Measurements from ENCODE around the gene HSD11B1.
A peak's percentile ranks its signal among the peaks of the same experiment; 100 is the strongest.

The HSD11B1 gene

GRCh38 chr1:209723756-209724693 is 19.4 kb downstream of the HSD11B1 start:
- no peak for DNase-seq (ENCODE audit: low spot score in 2 of 2)
- Mint-ChIP-seq H3K36me3 (no peaks in the 10 kb centered on the region), H3K9me3 (peaks cover 4% of the 10 kb centered on the region), H3K4me1 (peaks cover 2% of the 10 kb centered on the region), H3K27me3 (no peaks in the 10 kb centered on the region), H3K27ac (no peak overlapping the region), H3K4me3 (no peak overlapping the region)
- ATAC-seq (ENCODE audit: low read depth) = no peak

DNA sequence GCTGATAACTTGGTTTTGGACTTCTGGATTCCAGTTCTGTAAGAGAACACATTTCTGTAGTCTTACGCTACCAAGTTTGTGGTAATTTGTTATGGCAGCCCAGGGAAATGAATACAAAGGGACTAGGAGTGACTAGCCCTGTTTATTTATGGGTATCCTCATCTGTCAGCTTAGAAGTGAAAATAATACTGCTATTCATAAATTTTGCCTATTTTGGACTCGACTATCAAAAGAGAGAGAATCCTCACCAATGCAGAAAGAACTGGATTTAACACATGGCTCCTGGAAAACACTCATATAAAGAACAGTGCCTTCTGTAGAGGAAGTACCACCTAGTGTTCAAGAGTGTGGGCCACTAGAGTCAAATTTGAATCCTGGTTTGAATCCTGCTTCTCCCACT is 22.6 kb downstream of the HSD11B1 start:
- Mint-ChIP-seq H3K9me3 (no peaks in the 10 kb centered on the region), H3K4me3 (no peak overlapping the region), H3K27ac (no peak overlapping the region), H3K27me3 (no peaks in the 10 kb centered on the region), H3K36me3 (no peaks in the 10 kb centered on the region), H3K4me1 (peaks cover 2% of the 10 kb centered on the region)
- DNase-seq (ENCODE audit: low spot score in 2 of 2) (no peak), ATAC-seq (ENCODE audit: low read depth) (no peak)

GRCh38 chr1:209727785-209728184 is 23.1 kb downstream of the HSD11B1 start:
- H3K27ac Mint-ChIP-seq = no peak overlapping the region
- no peak for DNase-seq (ENCODE audit: low spot score in 2 of 2)
- ATAC-seq (ENCODE audit: low read depth) = no peak
- H3K4me3 Mint-ChIP-seq = no peak overlapping the region
- no peaks in the 10 kb centered on the region for H3K36me3 Mint-ChIP-seq
- H3K4me1 Mint-ChIP-seq = peaks cover 2% of the 10 kb centered on the region
- H3K27me3 Mint-ChIP-seq = no peaks in the 10 kb centered on the region
- H3K9me3 Mint-ChIP-seq = no peaks in the 10 kb centered on the region

- ATAC-seq (ENCODE audit: low read depth) (no peak), DNase-seq (ENCODE audit: low spot score in 2 of 2) (no peak)
- no peaks in the 10 kb centered on the region for H3K27me3 Mint-ChIP-seq
- H3K4me1 Mint-ChIP-seq = peaks cover 2% of the 10 kb centered on the region
- no peak overlapping the region for H3K4me3 Mint-ChIP-seq
- no peaks in the 10 kb centered on the region for H3K36me3 Mint-ChIP-seq
- H3K27ac Mint-ChIP-seq = no peak overlapping the region
- H3K9me3 Mint-ChIP-seq = no peaks in the 10 kb centered on the region
Measured at GRCh38 chr1:209728466-209728865, 23.8 kb downstream of the HSD11B1 start.

- Mint-ChIP-seq H3K4me3 (no peak overlapping the region), H3K27me3 (no peaks in the 10 kb centered on the region), H3K4me1 (peaks cover 8% of the 10 kb centered on the region), H3K36me3 (no peaks in the 10 kb centered on the region), H3K27ac (no peak overlapping the region), H3K9me3 (no peaks in the 10 kb centered on the region)
- DNase-seq (ENCODE audit: low spot score in 2 of 2) = no peak
- no peak for ATAC-seq (ENCODE audit: low read depth)
Measured at GRCh38 chr1:209729436-209729835, 24.8 kb downstream of the HSD11B1 start.

DNA sequence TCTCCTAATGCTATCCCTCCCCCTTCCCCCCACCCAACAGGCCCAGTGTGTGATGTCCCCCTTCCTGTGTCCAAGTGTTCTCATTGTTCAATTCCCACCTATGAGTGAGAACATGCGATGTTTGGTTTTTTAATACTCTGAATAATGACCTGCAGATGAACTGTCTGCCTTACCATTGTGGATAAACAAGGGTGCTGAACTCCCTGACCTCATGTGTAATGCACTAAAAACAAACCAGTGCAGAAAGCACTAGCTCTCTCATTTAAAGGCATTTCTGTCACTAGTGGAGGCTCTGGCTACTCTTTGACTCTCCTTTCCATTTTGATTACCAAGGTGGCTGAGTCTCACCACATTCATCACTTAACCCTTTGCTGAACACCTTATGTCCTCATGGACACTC is 28.1 kb downstream of the HSD11B1 start:
- Mint-ChIP-seq H3K27me3 (no peaks in the 10 kb centered on the region), H3K4me3 (no peak overlapping the region), H3K36me3 (no peaks in the 10 kb centered on the region), H3K4me1 (peaks cover 6% of the 10 kb centered on the region), H3K9me3 (no peaks in the 10 kb centered on the region), H3K27ac (no peak overlapping the region)
- no peak for DNase-seq (ENCODE audit: low spot score in 2 of 2)
- ATAC-seq (ENCODE audit: low read depth) = no peak

GRCh38 chr1:209733409-209734192 is 29.0 kb downstream of the HSD11B1 start:
- ATAC-seq (ENCODE audit: low read depth) (no peak), DNase-seq (ENCODE audit: low spot score in 2 of 2) (no peak)
- no peaks in the 10 kb centered on the region for H3K9me3 Mint-ChIP-seq
- no peak overlapping the region for H3K4me3 Mint-ChIP-seq
- no peaks in the 10 kb centered on the region for H3K27me3 Mint-ChIP-seq
- H3K27ac Mint-ChIP-seq = no peak overlapping the region
- peaks cover 6% of the 10 kb centered on the region for H3K4me1 Mint-ChIP-seq
- no peaks in the 10 kb centered on the region for H3K36me3 Mint-ChIP-seq

DNA sequence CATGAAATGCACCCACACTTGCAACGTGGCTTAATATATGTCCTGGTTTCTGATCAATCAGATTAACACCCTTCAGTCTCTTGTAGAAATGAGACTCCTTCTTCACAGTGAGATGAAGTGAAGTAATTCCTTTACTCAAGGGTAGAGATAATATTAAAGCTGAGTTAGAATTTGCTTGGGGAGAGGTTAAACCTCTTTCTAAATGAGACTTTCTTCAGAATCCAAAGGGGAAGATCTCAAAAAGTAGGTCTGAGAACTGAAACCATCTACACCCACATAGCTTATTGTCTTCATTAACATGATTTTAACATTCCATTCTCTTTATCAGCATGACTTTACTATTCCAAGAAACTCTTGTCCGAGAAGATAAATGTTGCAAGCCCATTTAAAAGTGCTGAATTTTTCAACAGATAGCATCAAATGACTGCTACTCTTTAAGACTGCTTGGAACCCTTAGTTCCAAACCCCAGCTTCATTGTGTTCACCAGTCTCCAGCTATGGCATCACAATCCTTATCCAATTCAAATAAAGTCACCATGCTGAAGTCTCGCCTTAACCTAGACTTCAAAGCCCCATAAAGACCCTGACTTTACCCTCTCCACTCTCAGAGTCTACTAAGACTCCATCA is 32.0 kb downstream of the HSD11B1 start:
- Mint-ChIP-seq H3K9me3 (no peaks in the 10 kb centered on the region), H3K4me1 (peaks cover 6% of the 10 kb centered on the region), H3K27ac (no peak overlapping the region), H3K4me3 (no peak overlapping the region), H3K36me3 (no peaks in the 10 kb centered on the region), H3K27me3 (no peaks in the 10 kb centered on the region)
- ATAC-seq (ENCODE audit: low read depth) (no peak), DNase-seq (ENCODE audit: low spot score in 2 of 2) (no peak)

DNA sequence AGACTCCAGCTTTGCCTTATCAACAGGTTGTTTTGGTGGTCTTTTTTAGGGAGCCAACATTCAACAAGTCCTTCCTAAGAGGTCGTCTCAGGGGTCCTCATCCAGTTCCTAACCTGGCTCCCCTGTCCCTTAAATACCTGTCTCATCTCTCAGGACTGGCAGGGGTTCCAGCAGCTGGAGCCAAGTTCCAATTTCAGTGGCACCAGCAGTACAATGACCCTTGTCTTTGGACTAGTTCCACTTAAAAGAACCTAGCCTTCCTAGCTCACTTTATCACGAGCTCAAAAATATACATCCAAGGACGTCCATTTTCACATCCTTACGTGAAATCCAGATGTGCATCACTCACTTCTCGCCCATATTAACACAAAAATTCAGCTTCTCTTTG is 32.5 kb downstream of the HSD11B1 start:
- Mint-ChIP-seq H3K36me3 (no peaks in the 10 kb centered on the region), H3K4me1 (peaks cover 6% of the 10 kb centered on the region), H3K27ac (no peak overlapping the region), H3K9me3 (no peaks in the 10 kb centered on the region), H3K27me3 (no peaks in the 10 kb centered on the region), H3K4me3 (no peak overlapping the region)
- no peak for ATAC-seq (ENCODE audit: low read depth)
- no peak for DNase-seq (ENCODE audit: low spot score in 2 of 2)

GRCh38 chr1:209738270-209738669 is 33.6 kb downstream of the HSD11B1 start:
- Mint-ChIP-seq H3K27me3 (no peaks in the 10 kb centered on the region), H3K9me3 (no peaks in the 10 kb centered on the region), H3K4me3 (no peak overlapping the region), H3K27ac (no peak overlapping the region), H3K4me1 (peaks cover 10% of the 10 kb centered on the region), H3K36me3 (no peaks in the 10 kb centered on the region)
- ATAC-seq (ENCODE audit: low read depth) = no peak
- no peak for DNase-seq (ENCODE audit: low spot score in 2 of 2)

GRCh38 chr1:209741193-209741592 is 36.5 kb downstream of the HSD11B1 start:
- Mint-ChIP-seq H3K36me3 (no peaks in the 10 kb centered on the region), H3K4me3 (no peak overlapping the region), H3K27me3 (no peaks in the 10 kb centered on the region), H3K27ac (no peak overlapping the region), H3K9me3 (no peaks in the 10 kb centered on the region), H3K4me1 (peaks cover 4% of the 10 kb centered on the region)
- DNase-seq (ENCODE audit: low spot score in 2 of 2) (no peak), ATAC-seq (ENCODE audit: low read depth) (no peak)

DNA sequence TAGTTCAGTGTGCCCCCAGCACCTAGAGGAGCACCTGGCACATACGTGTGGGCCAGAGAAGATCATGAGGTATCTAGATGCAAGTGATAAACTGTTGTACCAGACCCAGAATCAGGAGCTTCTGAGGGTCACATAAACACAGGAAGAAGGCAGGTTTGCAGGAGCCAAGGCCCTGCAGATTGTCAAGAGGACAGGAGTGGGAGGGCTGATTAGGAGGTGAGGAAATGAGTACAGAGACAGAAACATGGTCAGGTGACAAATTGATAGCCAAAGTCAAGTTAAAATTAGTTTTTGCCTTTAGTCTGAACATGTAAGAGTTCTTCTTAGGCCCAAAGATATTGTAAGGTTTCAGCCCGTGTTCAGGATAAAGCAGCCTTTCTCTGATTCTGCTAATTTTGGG is 37.2 kb downstream of the HSD11B1 start:
- Mint-ChIP-seq H3K4me3 (no peak overlapping the region), H3K9me3 (no peaks in the 10 kb centered on the region), H3K27ac (no peak overlapping the region), H3K4me1 (peaks cover 4% of the 10 kb centered on the region), H3K27me3 (no peaks in the 10 kb centered on the region), H3K36me3 (no peaks in the 10 kb centered on the region)
- ATAC-seq (ENCODE audit: low read depth) = no peak
- no peak for DNase-seq (ENCODE audit: low spot score in 2 of 2)

GRCh38 chr1:209742409-209743144 is 37.9 kb downstream of the HSD11B1 start:
- H3K27me3 Mint-ChIP-seq = no peaks in the 10 kb centered on the region
- peak overlapping the region; percentile 36 for H3K27ac Mint-ChIP-seq
- no peaks in the 10 kb centered on the region for H3K36me3 Mint-ChIP-seq
- no peak for ATAC-seq (ENCODE audit: low read depth)
- DNase-seq (ENCODE audit: low spot score in 2 of 2) = no peak
- H3K4me3 Mint-ChIP-seq = no peak overlapping the region
- H3K9me3 Mint-ChIP-seq = no peaks in the 10 kb centered on the region
- peaks cover 4% of the 10 kb centered on the region for H3K4me1 Mint-ChIP-seq

GRCh38 chr1:209743145-209743482 is 38.5 kb downstream of the HSD11B1 start:
- no peak for ATAC-seq (ENCODE audit: low read depth)
- no peaks in the 10 kb centered on the region for H3K36me3 Mint-ChIP-seq
- no peak overlapping the region for H3K4me3 Mint-ChIP-seq
- H3K27me3 Mint-ChIP-seq = no peaks in the 10 kb centered on the region
- no peaks in the 10 kb centered on the region for H3K9me3 Mint-ChIP-seq
- peak overlapping the region; percentile 36 for H3K27ac Mint-ChIP-seq
- peaks cover 6% of the 10 kb centered on the region for H3K4me1 Mint-ChIP-seq
- no peak for DNase-seq (ENCODE audit: low spot score in 2 of 2)
